ENCODE results near the gene PPP6R3. TPM values are rescaled to one million over a fixed set of nuclear protein-coding genes. Genes with fewer than 3 reads are reported as not detected.

The PPP6R3 gene
- total and polyA plus RNA-seq, 10 of the 15 experiments (the other 5 are each of a cell fraction or from before 2014, with no cell fraction given): 12.4 to 123 (median 74.1) TPM

- in situ Hi-C loops (cut with MboI) (no loop called here), intact Hi-C loops (cut with micrococcal nuclease; ENCODE audit: unreplicated experiment) (no loop called here)
- RAD21 ChIA-PET (ENCODE audit: unreplicated experiment): no interaction called here
- ATAC-seq (no peak), DNase-seq (ENCODE audit: low read depth, low spot score) (no peak), FAIRE-seq (no peak)
- Histone ChIP-seq H3K4me1 (ENCODE audit: control insufficient read depth, insufficient read depth, low read length) (no peaks in the 10 kb centered on the region), H3K79me2 (ENCODE audit: control insufficient read depth, insufficient read depth, low read length) (peaks cover 4% of the 10 kb centered on the region), H3K4me2 (ENCODE audit: control insufficient read depth, insufficient read depth) (no peak overlapping the region), H3K9ac (ENCODE audit: control insufficient read depth, insufficient read depth, low read length) (no peak overlapping the region), H4K20me1 (ENCODE audit: control insufficient read depth, insufficient read depth) (peaks cover 6% of the 10 kb centered on the region), H3K9me3 (replicated peaks; ENCODE audit: control insufficient read depth, insufficient read depth, low read length) (no peaks in the 10 kb centered on the region), H2AFZ (ENCODE audit: control insufficient read depth, low read depth, low read length) (no peak overlapping the region), H3K27ac (ENCODE audit: control insufficient read depth, insufficient read depth) (no peak overlapping the region), H3K36me3 (ENCODE audit: control insufficient read depth in 2 of 2, insufficient read depth in 2 of 2, low read length in 1 of 2) (peaks cover 15 to 30% of the 10 kb centered on the region in 2 experiments), H3K27me3 (replicated peaks in 1 of 2; ENCODE audit: control insufficient read depth in 2 of 2, insufficient read depth in 2 of 2, low read length in 1 of 2) (no peaks in the 10 kb centered on the region), H3K4me3 (no peak overlapping the region)
- SMC1A ChIA-PET (ENCODE audit: uncharacterized antibody, unreplicated experiment): no interaction called here
- CTCF ChIA-PET: no interaction called here
- WGBS (ENCODE audit: insufficient coverage, insufficient replicate concordance, low lambda C conversion rate, missing lambda C conversion rate): 100% methylated on average over 2 of the region's 2 CpGs
- POLR2A ChIA-PET: no interaction called here
- no TSS peak for BruUV-seq (replicated peaks)
- no peak for TF ChIP-seq HDAC2 (IDR thresholded peaks at IDR 0.05)
- no peak for TF ChIP-seq SMAD5 (IDR thresholded peaks at IDR 0.05; ENCODE audit: low read depth)
- TF ChIP-seq NR2C1 (IDR thresholded peaks at IDR 0.05): no peak
- TF ChIP-seq E4F1 (IDR thresholded peaks at IDR 0.05; ENCODE audit: borderline replicate concordance, partially characterized antibody): no peak
- TF ChIP-seq FOXK2 (IDR thresholded peaks at IDR 0.05): no peak
These were observed 80.6 kb downstream of the PPP6R3 start for GRCh38 chr11:68541116-68541515.

GRCh38 chr11:68541991-68542390, 81.4 kb downstream of the PPP6R3 start:
- RAD21 ChIA-PET (ENCODE audit: unreplicated experiment): no interaction called here
- Histone ChIP-seq H3K4me1 (ENCODE audit: control insufficient read depth, insufficient read depth, low read length) (no peaks in the 10 kb centered on the region), H3K4me3 (no peak overlapping the region), H3K27me3 (replicated peaks in 1 of 2; ENCODE audit: control insufficient read depth in 2 of 2, insufficient read depth in 2 of 2, low read length in 1 of 2) (no peaks in the 10 kb centered on the region), H3K36me3 (ENCODE audit: control insufficient read depth in 2 of 2, insufficient read depth in 2 of 2, low read length in 1 of 2) (peaks cover 15 to 35% of the 10 kb centered on the region in 2 experiments), H3K27ac (ENCODE audit: control insufficient read depth, insufficient read depth) (no peak overlapping the region), H3K9me3 (replicated peaks; ENCODE audit: control insufficient read depth, insufficient read depth, low read length) (no peaks in the 10 kb centered on the region), H2AFZ (ENCODE audit: control insufficient read depth, low read depth, low read length) (no peak overlapping the region), H4K20me1 (ENCODE audit: control insufficient read depth, insufficient read depth) (peaks cover 6% of the 10 kb centered on the region), H3K9ac (ENCODE audit: control insufficient read depth, insufficient read depth, low read length) (no peak overlapping the region), H3K79me2 (ENCODE audit: control insufficient read depth, insufficient read depth, low read length) (peaks cover 4% of the 10 kb centered on the region), H3K4me2 (ENCODE audit: control insufficient read depth, insufficient read depth) (no peak overlapping the region)
- DNase-seq (ENCODE audit: low read depth, low spot score): no peak
- CTCF ChIA-PET: no interaction called here
- intact Hi-C loops (cut with micrococcal nuclease; ENCODE audit: unreplicated experiment) (no loop called here), in situ Hi-C loops (cut with MboI) (no loop called here)
- SMC1A ChIA-PET (ENCODE audit: uncharacterized antibody, unreplicated experiment): interaction anchor here (0.8 kb wide), 1 partner anchor 35 kb away, joined by 3 read pairs; no protein-coding TSS in a partner anchor
- POLR2A ChIA-PET: no interaction called here
- WGBS (ENCODE audit: insufficient coverage, insufficient replicate concordance, low lambda C conversion rate, missing lambda C conversion rate): 83% methylated on average over 8 of the region's 8 CpGs
- no peak for ATAC-seq
- no peak for FAIRE-seq
- BruUV-seq (replicated peaks): no TSS peak
- TF ChIP-seq MTA3 (IDR thresholded peaks at IDR 0.05; ENCODE audit: borderline replicate concordance, low read length) (no peak), TARDBP (IDR thresholded peaks at IDR 0.05; ENCODE audit: borderline replicate concordance) (no peak), SIX5 (IDR thresholded peaks at IDR 0.05; ENCODE audit: low read depth, low read length, severe bottlenecking) (no peak), SREBF1 (IDR thresholded peaks at IDR 0.05; ENCODE audit: low read length) (no peak), NFIC (IDR thresholded peaks at IDR 0.05; ENCODE audit: low read depth, low read length) (no peak), ZNF207 (IDR thresholded peaks at IDR 0.05; ENCODE audit: borderline replicate concordance) (no peak), BMI1 (IDR thresholded peaks at IDR 0.05; ENCODE audit: borderline replicate concordance) (no peak), MLLT1 (IDR thresholded peaks at IDR 0.05) (no peak), CREM (IDR thresholded peaks at IDR 0.05; ENCODE audit: low read depth) (no peak), HDGF (IDR thresholded peaks at IDR 0.05) (no peak)
